ENCODE results near the gene SEL1L2. TPM values are rescaled to one million over a fixed set of nuclear protein-coding genes. Genes with fewer than 3 reads are reported as not detected.

Gene SEL1L2
- total and polyA plus RNA-seq, 9 of the 15 experiments (the other 6 are each of a cell fraction or from before 2014, with no cell fraction given), result not detected

GRCh38 chr20:14030991-14031390 lies 40.6 kb upstream of the SEL1L2 start (continued):
- TF ChIP-seq TRIM28 (IDR thresholded peaks at IDR 0.05) (no peak), MTF1 (CRISPR knock-in tag; IDR thresholded peaks at IDR 0.05; ENCODE audit: borderline replicate concordance) (no peak), DACH1 (IDR thresholded peaks at IDR 0.05; ENCODE audit: partially characterized antibody) (no peak), FOXP4 (CRISPR knock-in tag; IDR thresholded peaks at IDR 0.05; ENCODE audit: borderline replicate concordance) (no peak), TCF15 (CRISPR knock-in tag; IDR thresholded peaks at IDR 0.05) (no peak), BRF1 (IDR thresholded peaks at IDR 0.05; ENCODE audit: borderline replicate concordance, extremely low read depth, insufficient read length) (no peak), HNRNPH1 (optimal IDR thresholded peaks at IDR 0.05; ENCODE audit: low read depth, low read length) (no peak), TRIM24 (IDR thresholded peaks at IDR 0.05) (no peak), ERF (CRISPR knock-in tag; IDR thresholded peaks at IDR 0.05) (no peak)

DNA sequence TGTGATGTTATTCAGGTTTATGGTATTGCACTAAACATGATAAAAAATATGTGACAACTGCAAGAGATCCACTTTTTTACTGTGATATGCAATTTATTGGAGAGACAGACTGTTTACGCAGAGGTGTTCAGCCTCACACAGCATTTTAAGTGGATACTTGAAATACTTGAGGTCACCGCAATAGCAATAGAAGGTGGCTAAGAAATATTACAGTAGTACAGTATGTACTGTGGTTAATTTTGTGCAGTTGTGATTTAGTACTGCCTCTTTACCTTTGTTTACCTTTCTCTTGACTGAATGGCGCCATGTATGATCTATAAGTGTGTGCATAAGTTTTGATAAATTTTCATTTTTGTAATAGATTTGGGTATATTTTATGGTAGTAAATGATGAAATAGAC lies 22.3 kb upstream of the SEL1L2 start:
- Histone ChIP-seq H3K9me3 (replicated peaks; ENCODE audit: control insufficient read depth, insufficient read depth, low read depth, low read length) (no peaks in the 10 kb centered on the region), H3K4me1 (replicated peaks in 1 of 2; ENCODE audit: control insufficient read depth in 2 of 2, insufficient read depth in 2 of 2, low read length in 2 of 2) (no peaks in the 10 kb centered on the region), H3K4me3 (no peak overlapping the region), H3K4me2 (ENCODE audit: insufficient read depth, low read length) (no peak overlapping the region), H2AFZ (ENCODE audit: low read depth, low read length) (no peak overlapping the region), H3K27me3 (ENCODE audit: control insufficient read depth in 2 of 2, insufficient read depth in 2 of 2, low read length in 2 of 2) (no peaks in the 10 kb centered on the region), H3K36me3 (ENCODE audit: control insufficient read depth, insufficient read depth, low read length) (no peaks in the 10 kb centered on the region), H3K9me1 (ENCODE audit: control insufficient read depth, insufficient read depth, low read length) (no peaks in the 10 kb centered on the region), H3K79me2 (ENCODE audit: control insufficient read depth, insufficient read depth, low read length) (no peaks in the 10 kb centered on the region), H3K9ac (ENCODE audit: insufficient read depth in 1 of 2, low read depth in 2 of 2, low read length in 2 of 2) (no peak overlapping the region), H3K27ac (ENCODE audit: extremely low read depth, low read depth, low read length) (no peak overlapping the region), H4K20me1 (replicated peaks; ENCODE audit: control insufficient read depth, insufficient read depth, low read length) (no peaks in the 10 kb centered on the region)
- BruUV-seq (replicated peaks), result no TSS peak
- ATAC-seq, result no peak
- intact Hi-C loops (cut with micrococcal nuclease) (no loop called here), in situ Hi-C loops (cut with MboI) (no loop called here)
- no peak for DNase-seq (ENCODE audit: extremely low read depth in 1 of 4, low spot score in 3 of 4)
- CTCF ChIA-PET (ENCODE audit: low intra/inter-chr PET ratio), result no interaction called here
- no peak for FAIRE-seq
- no peak for TF ChIP-seq ZNF197 (CRISPR knock-in tag; IDR thresholded peaks at IDR 0.05; ENCODE audit: low read depth)
- no peak for TF ChIP-seq HIVEP1 (CRISPR knock-in tag; IDR thresholded peaks at IDR 0.05)
- no peak for TF ChIP-seq ZNF311 (CRISPR knock-in tag; IDR thresholded peaks at IDR 0.05)
- no peak for TF ChIP-seq RB1 (IDR thresholded peaks at IDR 0.05; ENCODE audit: low read depth)
- TF ChIP-seq ATF2 (CRISPR knock-in tag; IDR thresholded peaks at IDR 0.05), result no peak
- no peak for TF ChIP-seq ZNF133 (CRISPR knock-in tag; IDR thresholded peaks at IDR 0.05)
- POLR2A ChIA-PET, result no interaction called here
- WGBS (ENCODE audit: insufficient coverage, low coverage, missing lambda C conversion rate), result 22% methylated on average over 3 of the region's 3 CpGs

Data from K562 (cell line).